Hepatocyte (in vitro differentiated cells): ENCODE data around the gene SPRYD4. TPM values are rescaled to one million over a fixed set of nuclear protein-coding genes. Genes with fewer than 3 reads are reported as not detected.

Source experiments
- DNase-seq: peaks from one replicate; pipeline ENCODE4 v3.0.0-alpha.2; 2016; ENCODE audit warnings: low spot score
- H2AFZ ChIP-seq: fragments of 200-600 bp; sonication (generic); 2 replicates; pipeline ENCODE4 v1.6.0; 2016; ENCODE audit warnings: antibody characterized with exemption, mild to moderate bottlenecking
- H3K27ac ChIP-seq: fragments of 200-600 bp; sonication (generic); 2 replicates; pipeline ENCODE4 v1.5.1; 2016; ENCODE audit warnings: mild to moderate bottlenecking
- H3K27me3 ChIP-seq: fragments of 200-600 bp; sonication (generic); 2 replicates; pipeline ENCODE4 v1.6.1; 2016
- H3K36me3 ChIP-seq: fragments of 200-600 bp; sonication (generic); replicated peaks from 2 replicates; pipeline ENCODE4 v1.5.1; 2016; ENCODE audit warnings: low read depth; ENCODE audit not compliant: insufficient read depth
- H3K4me1 ChIP-seq: fragments of 200-600 bp; sonication (generic); 2 replicates; pipeline ENCODE4 v1.5.1; 2016; ENCODE audit warnings: mild to moderate bottlenecking, moderate library complexity; ENCODE audit not compliant: insufficient read depth
- H3K4me2 ChIP-seq: fragments of 200-600 bp; sonication (generic); 2 replicates; pipeline ENCODE4 v1.6.0; 2016
- H3K4me3 ChIP-seq: fragments of 200-600 bp; sonication (generic); 2 replicates; pipeline ENCODE4 v1.5.1; 2016; ENCODE audit warnings: mild to moderate bottlenecking
- H3K79me2 ChIP-seq: fragments of 200-600 bp; sonication (generic); 2 replicates; pipeline ENCODE4 v1.6.0; 2017; ENCODE audit warnings: mild to moderate bottlenecking
- H3K9me2 ChIP-seq: fragments of 200-600 bp; sonication (generic); replicated peaks from 2 replicates; pipeline ENCODE4 v1.6.0; 2017; ENCODE audit warnings: mild to moderate bottlenecking; ENCODE audit not compliant: insufficient read depth
- H3K9me3 ChIP-seq: fragments of 200-600 bp; sonication (generic); 2 replicates; pipeline ENCODE4 v1.5.1; 2016; ENCODE audit warnings: low read depth, mild to moderate bottlenecking
- H4K20me1 ChIP-seq: fragments of 200-600 bp; sonication (generic); 2 replicates; pipeline ENCODE4 v1.6.0; 2016; ENCODE audit warnings: mild to moderate bottlenecking; ENCODE audit not compliant: insufficient read depth, poor library complexity, severe bottlenecking
- EZH2 ChIP-seq: fragments of 200-600 bp; sonication (generic); IDR thresholded peaks from 2 replicates; pipeline ENCODE4 v1.6.1; 2016; ENCODE audit warnings: antibody characterized with exemption, mild to moderate bottlenecking, borderline replicate concordance
- EZH2phosphoT487 ChIP-seq: fragments of 200-600 bp; sonication (generic); IDR thresholded peaks from one replicate; pipeline ENCODE4 v1.6.1; 2018; ENCODE audit warnings: antibody characterized with exemption, mild to moderate bottlenecking, low read depth, moderate library complexity; ENCODE audit not compliant: unreplicated experiment, severe bottlenecking
- WGBS: methylation state at CpG from one replicate; pipeline ENCODE4 v1.1.6; 2016; ENCODE audit warnings: low lambda C conversion rate; ENCODE audit errors: missing lambda C conversion rate; 5-methylcytosine and 5-hydroxymethylcytosine counted together
- polyA plus RNA-seq: library from polyadenylated mRNA; unstranded; fragments of >200 nt; fragmentation: Nextera tagmentation; extraction: Ambion mirVana; gene quantifications from 2 replicates; pipeline ENCODE4 v1.2.1, GENCODE V29; 2016
- total RNA-seq: library from RNA; depleted of rRNA; stranded (reverse); fragments of >200 nt; gene quantifications from 2 replicates; pipeline ENCODE4 v1.2.3, GENCODE V29; 2014
- TF ChIP-seq, protein P1 (sequence below): fragments of 200-600 bp; sonication (generic); IDR thresholded peaks from 2 replicates; pipeline ENCODE4 v1.5.1; 2016; ENCODE audit warnings: antibody characterized with exemption, mild to moderate bottlenecking; ENCODE audit not compliant: poor library complexity

SPRYD4 gene
- total and polyA plus RNA-seq, 2 experiments from 2014 or later = 2.5 to 3.2 TPM

DNA sequence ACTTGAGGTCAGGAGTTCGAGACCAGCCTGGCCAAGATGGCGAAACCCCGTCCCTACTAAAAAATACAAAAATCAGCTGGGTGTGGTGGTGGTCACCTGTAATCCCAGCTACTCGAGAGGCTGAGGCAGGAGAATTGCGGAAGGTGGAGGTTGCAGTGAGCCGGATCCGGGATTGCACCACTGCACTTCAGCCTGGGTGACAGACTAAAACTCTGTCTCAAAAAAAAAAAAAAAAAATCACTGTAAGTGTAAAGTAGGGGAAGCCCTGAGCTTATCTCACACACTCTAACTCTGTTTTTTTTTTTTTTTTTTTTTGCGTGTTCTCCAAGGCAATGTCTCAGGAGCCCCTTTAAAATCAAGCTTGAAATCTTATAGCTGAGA lies 52.8 kb downstream of the SPRYD4 start:
- no peak for TF ChIP-seq EZH2
- TF ChIP-seq EZH2phosphoT487 = no peak
- TF ChIP-seq, protein P1, sequence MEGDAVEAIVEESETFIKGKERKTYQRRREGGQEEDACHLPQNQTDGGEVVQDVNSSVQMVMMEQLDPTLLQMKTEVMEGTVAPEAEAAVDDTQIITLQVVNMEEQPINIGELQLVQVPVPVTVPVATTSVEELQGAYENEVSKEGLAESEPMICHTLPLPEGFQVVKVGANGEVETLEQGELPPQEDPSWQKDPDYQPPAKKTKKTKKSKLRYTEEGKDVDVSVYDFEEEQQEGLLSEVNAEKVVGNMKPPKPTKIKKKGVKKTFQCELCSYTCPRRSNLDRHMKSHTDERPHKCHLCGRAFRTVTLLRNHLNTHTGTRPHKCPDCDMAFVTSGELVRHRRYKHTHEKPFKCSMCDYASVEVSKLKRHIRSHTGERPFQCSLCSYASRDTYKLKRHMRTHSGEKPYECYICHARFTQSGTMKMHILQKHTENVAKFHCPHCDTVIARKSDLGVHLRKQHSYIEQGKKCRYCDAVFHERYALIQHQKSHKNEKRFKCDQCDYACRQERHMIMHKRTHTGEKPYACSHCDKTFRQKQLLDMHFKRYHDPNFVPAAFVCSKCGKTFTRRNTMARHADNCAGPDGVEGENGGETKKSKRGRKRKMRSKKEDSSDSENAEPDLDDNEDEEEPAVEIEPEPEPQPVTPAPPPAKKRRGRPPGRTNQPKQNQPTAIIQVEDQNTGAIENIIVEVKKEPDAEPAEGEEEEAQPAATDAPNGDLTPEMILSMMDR = no peak
- WGBS = 74% methylated on average over 8 of the region's 8 CpGs
- peak overlapping the region; percentile 76 for H3K4me2 ChIP-seq

DNA sequence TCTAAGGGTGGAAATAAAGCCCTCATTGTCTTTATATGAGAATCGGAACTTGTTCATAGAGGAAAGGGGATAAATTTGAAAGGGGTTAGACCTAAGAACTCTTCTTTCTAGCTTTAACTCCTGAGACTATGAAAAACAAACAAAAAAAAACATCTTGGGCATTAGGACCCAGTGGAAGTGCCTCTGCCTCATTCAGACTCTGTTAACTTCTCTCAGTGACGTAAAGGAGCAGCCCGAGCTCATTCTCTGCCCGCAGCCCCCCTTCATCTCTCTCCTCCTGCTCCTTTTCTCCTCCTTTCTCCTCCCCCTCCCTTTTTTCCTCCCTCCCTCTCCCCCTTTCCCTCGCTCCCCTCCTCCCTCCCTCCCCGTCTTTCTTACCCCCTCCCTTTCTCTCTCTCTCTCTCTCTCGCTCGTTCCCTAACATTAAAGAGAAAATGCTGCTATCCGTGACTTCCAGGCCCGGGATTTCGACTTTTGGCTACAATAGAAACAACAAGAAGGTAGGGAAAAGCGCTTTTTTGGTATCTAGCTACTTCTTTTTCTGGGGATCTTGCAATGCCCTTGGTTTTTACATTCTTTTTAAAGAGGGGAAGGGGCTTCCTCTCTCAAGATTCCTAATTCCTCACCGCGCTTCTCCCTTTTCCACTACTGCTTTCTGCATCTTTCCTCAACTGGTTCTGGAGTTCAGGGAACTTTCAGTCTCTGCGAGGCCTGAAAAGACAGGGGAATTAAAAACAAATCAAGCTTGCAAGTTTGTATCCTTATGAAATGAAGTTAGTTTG lies 53.4 kb downstream of the SPRYD4 start, which contains the start of gene RBMS2:
Gene RBMS2, plus strand, starts transcription at position 231 of the 782 bp plus-strand sequence. Its CDS starts 204 bp downstream, at position 435.
- H3K9me2 ChIP-seq = no peaks in the 10 kb centered on the region
- no peaks in the 10 kb centered on the region for H4K20me1 ChIP-seq
- H3K36me3 ChIP-seq = no peaks in the 10 kb centered on the region
- peak within 1 kb of the TSS; percentile 67 for H3K4me3 ChIP-seq
- H3K27me3 ChIP-seq = no peaks in the 10 kb centered on the region
- peak within 1 kb of the TSS; percentile 96 for H3K27ac ChIP-seq
- peak; percentile 93 for DNase-seq
- no peaks in the 10 kb centered on the region for H3K9me3 ChIP-seq
- TF ChIP-seq EZH2 = no peak
- no peak for TF ChIP-seq EZH2phosphoT487
- TF ChIP-seq, protein P1 = no peak
- 2% methylated on average over 11 of the region's 15 CpGs for WGBS
- H3K79me2 ChIP-seq = peaks cover 43% of the 10 kb centered on the region
- peak within 1 kb of the TSS; percentile 85 for H3K4me2 ChIP-seq
- H2AFZ ChIP-seq = peak within 1 kb of the TSS; percentile 77
- peaks cover 23% of the 10 kb centered on the region for H3K4me1 ChIP-seq

More for the DNA sequence above, 52.8 kb downstream of the SPRYD4 start:
- Histone ChIP-seq H3K27me3 (no peaks in the 10 kb centered on the region), H3K79me2 (peaks cover 40% of the 10 kb centered on the region), H3K4me1 (peaks cover 19% of the 10 kb centered on the region), H3K27ac (peak overlapping the region; percentile 93), H2AFZ (peak overlapping the region; percentile 77), H3K36me3 (no peaks in the 10 kb centered on the region), H3K9me3 (no peaks in the 10 kb centered on the region), H3K4me3 (no peak overlapping the region), H3K9me2 (no peaks in the 10 kb centered on the region), H4K20me1 (no peaks in the 10 kb centered on the region)
- no peak for DNase-seq

DNA sequence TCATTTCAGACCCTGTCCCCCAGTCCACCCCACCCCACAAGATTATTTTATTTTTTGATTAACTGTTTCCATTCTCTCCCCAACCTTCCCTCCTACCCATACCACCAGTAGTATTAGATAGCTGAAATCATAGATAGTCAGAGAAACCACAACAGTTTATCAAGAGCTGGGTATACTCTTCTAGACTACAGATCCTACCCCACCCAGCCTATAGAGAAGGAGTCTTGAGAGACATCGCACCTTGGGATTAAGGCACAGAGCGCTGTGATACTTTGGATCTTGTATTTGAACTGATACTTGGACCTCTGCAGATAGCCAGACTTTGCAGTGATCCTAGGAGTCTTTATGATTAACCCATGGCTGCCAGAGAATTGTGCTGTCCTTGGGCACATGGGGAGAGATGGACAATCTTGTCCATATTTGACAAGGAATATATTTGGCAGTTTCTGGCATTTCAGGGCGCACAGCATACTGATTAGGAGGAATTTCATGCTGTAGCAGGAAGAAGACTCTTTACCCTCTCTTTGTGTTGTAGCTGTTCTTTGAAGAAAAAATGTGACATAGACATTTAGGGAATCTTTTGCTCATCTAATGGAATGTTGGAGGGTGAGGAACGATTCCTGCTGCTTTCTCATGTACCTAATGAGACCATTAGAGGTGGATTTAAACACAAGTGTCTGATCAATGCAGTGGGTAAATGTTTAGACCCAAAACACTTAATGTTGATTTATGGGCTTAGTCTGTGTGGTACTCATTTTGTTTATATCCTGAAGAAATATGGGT lies 54.2 kb downstream of the SPRYD4 start:
- H3K9me2 ChIP-seq = no peaks in the 10 kb centered on the region
- WGBS = 8% methylated on average over 4 of the region's 4 CpGs
- no peaks in the 10 kb centered on the region for H4K20me1 ChIP-seq
- H2AFZ ChIP-seq = peak overlapping the region; percentile 72
- DNase-seq = peak; percentile 27
- H3K9me3 ChIP-seq = no peaks in the 10 kb centered on the region
- H3K36me3 ChIP-seq = no peaks in the 10 kb centered on the region
- peak overlapping the region; percentile 85 for H3K4me2 ChIP-seq
- H3K4me3 ChIP-seq = peak overlapping the region; percentile 67
- H3K79me2 ChIP-seq = peaks cover 48% of the 10 kb centered on the region
- peaks cover 31% of the 10 kb centered on the region for H3K4me1 ChIP-seq
- TF ChIP-seq EZH2phosphoT487 (no peak), EZH2 (no peak)
- TF ChIP-seq, protein P1 = no peak
- H3K27ac ChIP-seq = peak overlapping the region; percentile 96
- H3K27me3 ChIP-seq = no peaks in the 10 kb centered on the region
